GM19468 (cell line): Measurements from ENCODE around the gene CPS1.

Experiments used
- ATAC-seq: cut with Tn5 transposase; IDR thresholded peaks from one replicate; pipeline ENCODE4 v1.9.1; 2021; ENCODE audit warnings: mild to moderate bottlenecking, moderate library complexity, moderate number of reproducible peaks; ENCODE audit not compliant: unreplicated experiment; ENCODE audit errors: extremely low read depth

The CPS1 gene

DNA sequence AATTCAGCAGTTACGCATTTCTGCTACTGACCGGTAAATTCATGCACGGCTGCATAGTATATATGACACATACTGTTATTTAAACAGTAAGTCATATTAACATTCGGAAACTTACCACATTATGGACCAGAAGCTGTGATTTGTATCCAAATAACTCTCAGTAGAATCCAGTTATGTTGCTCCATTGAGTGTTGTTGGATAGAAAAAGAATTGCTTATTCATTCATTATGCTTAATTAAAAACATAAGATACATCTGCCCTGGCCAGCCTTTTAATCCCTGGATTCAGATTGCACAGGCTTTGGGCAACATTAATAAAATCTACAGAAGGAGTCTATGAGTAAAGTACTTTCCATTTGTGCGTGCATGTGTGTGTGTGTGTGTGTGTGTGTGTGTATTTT lies 111.3 kb downstream of the CPS1 start:
- ATAC-seq, result no peak

- no peak for ATAC-seq
Observed at GRCh38 chr2:210671065-210671464, 114.7 kb downstream of the CPS1 start.

DNA sequence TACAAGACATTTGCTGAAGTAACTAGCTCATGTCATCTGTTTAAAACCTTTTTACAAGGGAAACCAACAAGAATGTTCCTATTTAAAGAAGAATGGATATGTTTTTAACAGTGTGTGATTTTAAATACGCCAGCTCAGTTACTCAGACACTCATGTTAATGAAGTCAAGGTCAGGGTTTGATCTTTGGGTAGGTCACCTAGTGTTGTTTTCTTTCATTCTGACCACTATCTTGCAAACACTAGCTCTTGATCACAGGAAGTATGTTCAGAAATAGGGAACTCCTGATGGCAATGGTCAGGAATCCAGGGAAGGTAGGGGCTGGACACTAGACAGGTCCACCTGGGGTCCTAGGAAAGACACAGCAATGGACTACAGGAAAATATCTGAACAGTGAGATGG lies 116.7 kb downstream of the CPS1 start:
- no peak for ATAC-seq

DNA sequence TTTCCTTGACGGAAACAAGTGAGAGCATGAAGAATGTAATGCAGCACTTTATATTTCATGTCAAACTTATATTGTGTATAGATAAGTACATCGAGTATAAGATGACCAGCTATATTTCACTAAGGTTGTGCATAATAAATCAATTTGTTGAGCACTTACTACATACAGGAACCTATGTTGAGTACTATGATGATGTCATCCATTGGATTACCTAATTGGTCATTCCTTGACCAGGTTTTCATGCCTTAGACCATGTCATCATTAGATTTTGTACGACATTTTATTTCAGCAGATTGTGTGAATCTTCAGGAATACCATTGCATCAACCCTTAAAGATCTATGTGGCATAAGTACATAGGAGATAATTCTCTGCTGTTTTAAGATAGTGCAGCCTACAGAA lies 119.7 kb downstream of the CPS1 start:
- no peak for ATAC-seq

DNA sequence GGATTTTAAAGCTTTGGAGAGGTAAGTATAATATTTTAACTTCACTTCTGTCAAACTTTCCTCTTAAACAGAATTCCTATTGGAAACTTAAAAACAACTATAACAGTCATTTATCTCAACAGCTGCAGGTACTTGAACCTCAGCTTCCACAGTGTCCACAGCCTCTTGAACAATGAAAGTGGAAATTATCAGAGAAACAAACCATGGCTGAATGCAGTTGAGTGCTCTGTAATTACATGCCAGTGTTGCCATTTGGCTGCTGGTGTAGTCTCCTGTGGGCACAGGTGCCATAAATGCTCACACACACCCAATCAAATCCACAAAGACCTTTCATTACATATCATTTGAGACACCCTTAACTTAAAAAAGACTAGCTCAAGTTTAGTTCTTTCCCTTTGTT lies 125.1 kb downstream of the CPS1 start:
- no peak for ATAC-seq

- no peak for ATAC-seq
Observed at GRCh38 chr2:210686401-210686800, 130.0 kb downstream of the CPS1 start.

- no peak for ATAC-seq
Observed at GRCh38 chr2:210687786-210688470, 131.5 kb downstream of the CPS1 start.

- ATAC-seq, result no peak
Observed at GRCh38 chr2:210707900-210708299, 151.5 kb downstream of the CPS1 start.

DNA sequence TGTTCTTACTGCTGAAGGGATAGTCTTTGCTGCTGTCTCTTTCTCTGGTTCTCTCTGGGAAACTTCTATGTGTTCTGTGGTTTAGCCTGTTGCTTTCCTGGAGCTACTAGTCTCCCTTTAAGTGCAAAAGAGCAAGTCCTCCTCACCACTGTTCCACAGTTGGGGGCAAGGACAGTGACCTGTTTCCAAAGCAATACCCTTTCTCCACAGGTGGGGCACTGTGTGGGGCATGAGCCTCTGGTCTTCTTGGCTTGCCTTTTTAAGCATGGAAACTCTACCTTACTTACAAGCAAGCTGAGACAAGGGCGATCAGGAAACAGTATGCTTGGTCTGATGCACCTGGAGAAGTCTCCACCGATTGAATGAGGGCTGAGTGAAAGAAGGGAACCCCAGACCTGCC lies 156.7 kb downstream of the CPS1 start:
- ATAC-seq, result no peak

DNA sequence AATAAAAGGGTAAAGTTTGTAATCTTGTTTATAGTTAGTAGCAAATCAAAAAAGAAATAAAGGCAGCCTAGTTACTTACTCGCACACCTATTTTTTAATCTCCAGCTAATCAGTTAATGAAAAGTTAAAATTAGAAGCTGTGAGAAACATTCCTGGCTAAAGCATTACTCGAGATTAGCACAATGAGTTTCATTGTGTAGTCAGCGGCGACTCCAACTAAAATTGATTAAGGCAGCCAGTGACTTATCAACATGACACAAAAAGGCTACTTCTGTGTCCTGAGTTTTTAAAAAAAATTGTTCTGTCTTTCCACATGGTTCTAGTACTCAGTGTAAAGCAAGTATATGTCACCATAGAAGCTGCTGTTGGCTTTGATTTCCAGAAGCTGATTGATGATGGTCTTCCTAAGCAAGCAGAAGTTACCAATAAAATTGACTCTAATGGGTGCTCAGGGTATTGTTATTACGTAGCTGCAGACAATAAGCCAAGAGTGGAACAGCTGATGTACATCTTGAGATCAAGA lies 159.2 kb downstream of the CPS1 start:
- ATAC-seq, result no peak

DNA sequence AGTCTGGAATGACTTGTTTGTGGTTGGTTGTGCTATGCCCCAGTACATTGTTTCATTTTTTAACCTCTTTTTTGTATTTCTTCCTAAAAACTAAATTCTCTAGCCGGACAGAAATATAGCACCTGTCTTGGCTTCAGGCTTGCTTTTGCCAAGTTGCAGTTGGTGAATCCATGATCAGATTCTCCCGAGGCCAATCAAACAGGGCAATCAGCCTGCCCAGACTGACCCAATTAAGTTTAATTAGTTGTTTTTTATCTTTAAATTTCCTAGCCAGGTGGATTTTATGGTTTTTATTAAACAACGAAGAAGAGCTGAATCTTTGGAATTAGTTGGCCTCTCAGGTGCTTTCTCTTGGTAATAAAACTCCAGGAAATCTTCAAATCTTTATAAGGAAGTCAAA lies 162.1 kb downstream of the CPS1 start:
- no peak for ATAC-seq

DNA sequence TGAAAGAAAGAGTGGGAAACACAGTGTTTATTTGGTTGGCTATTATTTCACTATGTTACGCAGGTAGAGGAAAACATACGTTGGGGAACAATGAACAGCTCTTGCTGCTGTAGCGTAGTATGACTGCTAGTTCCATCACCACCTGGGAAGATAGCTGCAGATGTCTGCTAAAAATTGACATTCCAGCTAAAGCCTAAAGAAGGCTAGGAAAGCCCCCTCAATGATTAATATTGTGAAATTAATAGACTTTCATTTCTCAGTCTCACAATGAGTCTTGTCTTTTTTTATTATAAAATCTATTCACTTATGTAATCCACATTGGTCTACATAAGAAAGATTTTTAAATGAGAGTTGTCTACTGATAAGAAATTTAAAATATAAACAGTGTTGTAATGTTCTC lies 165.7 kb downstream of the CPS1 start:
- no peak for ATAC-seq

DNA sequence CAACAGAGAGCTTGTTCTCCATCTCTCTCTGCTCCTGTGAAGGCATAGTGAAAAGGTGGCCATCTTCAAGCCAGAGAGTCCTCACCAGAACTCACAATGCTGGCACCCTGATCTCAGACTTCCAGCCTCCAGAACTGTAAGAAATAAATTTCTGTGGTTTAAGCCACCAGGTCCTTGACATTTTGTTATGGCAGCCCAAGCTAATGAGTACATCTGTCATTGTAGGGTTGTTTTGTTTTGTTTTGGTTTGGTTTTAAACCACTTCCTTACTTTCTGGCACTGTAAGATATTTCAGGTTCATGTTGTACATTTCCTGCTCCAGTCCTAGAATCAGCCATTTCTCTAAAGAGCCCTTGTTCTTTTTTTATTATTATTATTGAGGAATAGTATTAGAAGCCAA lies 171.2 kb downstream of the CPS1 start:
- ATAC-seq, result no peak
